Cardiac septum (tissue), 1 donor: Measurements from ENCODE around the gene ROBO1. TPM values are rescaled to one million over a fixed set of nuclear protein-coding genes. Genes with fewer than 3 reads are reported as not detected.

Source experiments
- DNase-seq: peaks from one replicate; pipeline ENCODE4 v3.0.0-alpha.2; 2020; ENCODE audit warnings: low spot score
- intact Hi-C: fragments of 100-400 bp; cut with DNase I; formaldehyde crosslinking; loops from one replicate; pipeline ENCODE4 v1.14.0; 2022
- total RNA-seq: library from RNA; stranded (reverse); fragmentation: NEBNext Ultra II Directional; extraction: Animal tissue kit (Norgen Biotek cat#: 25700); gene quantifications from one replicate; pipeline ENCODE4 v1.2.1, GENCODE V29; 2021
- donor health status: DM: no; HTN: no; CAD: no.

The ROBO1 gene
- total RNA-seq, 1 donor from 2014 or later: 6.2 TPM

- no peak for DNase-seq
- intact Hi-C loops: no loop called here
These were observed 781.8 kb downstream of the ROBO1 start for GRCh38 chr3:78985981-78986380.

DNA sequence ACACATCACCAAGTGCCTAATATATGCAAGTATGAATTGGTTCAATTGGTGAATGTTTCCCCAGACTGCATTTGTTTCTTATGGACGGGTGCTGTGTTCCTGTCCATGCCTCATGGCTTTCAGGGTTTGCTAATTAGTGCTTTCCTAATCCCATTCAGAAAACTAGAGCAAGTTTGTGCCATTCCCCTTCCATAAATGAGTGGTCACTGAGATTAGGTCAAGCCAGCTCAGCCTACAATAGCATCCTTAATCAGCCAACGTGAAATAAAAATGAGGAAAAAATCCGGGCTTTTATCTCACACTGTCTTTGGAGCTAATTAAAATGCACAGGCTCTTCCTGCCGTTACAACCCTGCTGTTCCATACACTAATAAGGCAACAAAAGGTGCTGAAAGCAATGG, 788.8 kb downstream of the ROBO1 start:
- intact Hi-C loops: no loop called here
- DNase-seq: no peak

- intact Hi-C loops: no loop called here
- DNase-seq: no peak
These were observed 789.8 kb downstream of the ROBO1 start for GRCh38 chr3:78978037-78978436.

DNA sequence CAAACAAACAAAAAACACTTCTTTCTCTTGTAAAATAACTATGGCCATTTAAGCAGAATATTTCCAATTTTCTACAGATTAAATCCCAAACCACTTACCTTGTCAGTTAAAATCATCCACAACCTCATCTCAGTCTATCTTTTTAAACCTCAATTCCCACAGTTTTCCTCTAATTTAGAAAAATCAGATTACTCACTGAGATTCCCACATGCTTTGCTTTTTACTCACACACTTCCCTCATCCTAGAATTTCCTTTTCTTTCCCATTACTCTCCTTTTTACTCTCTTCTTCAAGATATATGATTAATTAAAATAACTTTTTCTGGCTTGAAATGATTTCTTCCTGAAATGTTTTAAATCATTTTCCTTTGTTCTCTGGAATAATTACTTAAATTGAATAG, 790.7 kb downstream of the ROBO1 start:
- intact Hi-C loops: no loop called here
- no peak for DNase-seq

- no peak for DNase-seq
These were observed 791.6 kb downstream of the ROBO1 start for GRCh38 chr3:78976200-78976599.

GRCh38 chr3:78974181-78974790, 793.5 kb downstream of the ROBO1 start:
- intact Hi-C loops: no loop called here
- DNase-seq: no peak

More at GRCh38 chr3:78976200-78976599, 791.6 kb downstream of the ROBO1 start:
- intact Hi-C loops: no loop called here

- intact Hi-C loops: no loop called here
- DNase-seq: no peak
These were observed 795.0 kb downstream of the ROBO1 start for GRCh38 chr3:78972617-78973301.

GRCh38 chr3:78970656-78971055, 797.1 kb downstream of the ROBO1 start:
- intact Hi-C loops: no loop called here
- DNase-seq: no peak

- no peak for DNase-seq
- intact Hi-C loops: no loop called here
These were observed 798.3 kb downstream of the ROBO1 start for GRCh38 chr3:78969483-78969882.

- intact Hi-C loops: no loop called here
- DNase-seq: no peak
These were observed 800.7 kb downstream of the ROBO1 start for GRCh38 chr3:78967061-78967460.

DNA sequence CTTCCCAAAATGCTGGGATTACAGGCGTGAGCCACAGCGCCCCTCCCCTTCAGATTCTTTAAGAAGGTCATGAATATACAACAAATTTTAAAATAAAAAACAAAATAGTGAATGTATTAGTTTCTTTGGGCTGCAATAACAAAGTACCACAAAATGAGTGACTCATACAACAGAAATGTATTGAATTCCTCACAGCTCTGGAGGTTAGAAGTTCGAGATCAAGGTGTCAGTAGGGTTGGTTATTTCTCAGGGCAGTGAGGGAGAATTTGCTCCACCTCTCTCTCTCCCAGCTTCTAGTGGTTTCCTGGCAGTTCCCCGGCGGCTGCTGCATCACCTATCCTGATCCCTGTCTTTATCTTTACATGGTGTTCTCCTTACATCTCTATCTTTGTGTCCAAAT, 804.0 kb downstream of the ROBO1 start:
- intact Hi-C loops: no loop called here
- DNase-seq: no peak

DNA sequence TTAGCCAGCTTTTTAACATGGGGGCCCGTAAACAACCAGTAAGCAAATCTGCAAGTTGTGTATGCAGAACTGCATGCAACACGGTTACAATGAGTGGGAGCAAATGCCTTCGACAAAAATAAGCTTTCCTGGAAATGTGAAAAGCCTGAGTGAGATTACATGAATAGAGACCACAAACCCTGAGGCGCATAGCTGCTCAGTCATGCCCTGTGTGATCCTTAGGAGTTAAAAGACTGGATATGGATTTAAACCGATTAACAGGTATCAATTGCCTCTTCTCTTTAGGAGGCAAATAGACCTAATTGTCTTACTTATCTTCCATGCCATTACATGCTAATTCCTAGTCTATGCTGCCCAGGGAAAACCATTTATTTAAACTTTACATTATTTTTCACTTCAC, 810.3 kb downstream of the ROBO1 start:
- no peak for DNase-seq
- intact Hi-C loops: no loop called here

GRCh38 chr3:78951342-78951945, 816.4 kb downstream of the ROBO1 start:
- DNase-seq: no peak
- intact Hi-C loops: no loop called here

GRCh38 chr3:78941587-78941986, 826.2 kb downstream of the ROBO1 start:
- no peak for DNase-seq
- intact Hi-C loops: no loop called here

GRCh38 chr3:78940626-78941025, 827.2 kb downstream of the ROBO1 start:
- DNase-seq: no peak
- intact Hi-C loops: no loop called here

DNA sequence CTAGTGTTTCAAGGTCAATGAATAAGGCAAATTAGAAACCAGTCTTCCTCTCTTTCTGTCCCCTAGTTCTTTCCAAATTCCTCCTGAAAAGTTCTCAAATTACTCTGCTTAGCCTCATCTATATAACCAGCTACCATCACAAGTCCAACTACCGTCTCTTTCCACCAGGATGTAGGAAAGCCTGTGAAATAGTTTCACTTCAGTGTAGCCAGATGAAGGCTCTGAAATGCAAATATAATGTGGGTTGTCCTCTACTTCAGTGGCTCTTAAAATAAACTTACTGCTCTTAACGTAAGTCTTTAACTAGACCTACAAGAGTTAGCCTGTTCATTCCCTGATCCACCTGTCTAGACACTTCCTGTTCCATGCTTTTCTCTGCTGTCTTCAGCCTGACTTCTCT, 827.7 kb downstream of the ROBO1 start:
- no peak for DNase-seq
- intact Hi-C loops: no loop called here

DNA sequence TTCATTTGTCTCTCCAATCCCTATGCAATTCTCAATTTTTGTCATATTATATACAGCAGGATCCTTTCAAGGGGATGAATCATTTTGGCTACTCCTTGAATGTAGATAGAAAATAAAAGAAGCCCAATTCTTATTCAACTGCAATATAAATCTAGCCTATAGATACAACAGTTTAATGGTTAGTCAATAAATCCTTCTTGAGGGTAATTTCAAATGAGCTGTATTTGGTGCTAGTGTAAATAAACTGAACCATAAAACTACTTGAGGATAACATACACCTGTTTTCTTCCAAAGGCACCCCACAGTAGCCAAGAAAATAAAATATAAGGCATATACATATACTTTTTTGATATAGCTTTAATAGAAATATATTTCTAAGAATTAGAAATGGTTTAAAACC, 830.3 kb downstream of the ROBO1 start:
- no peak for DNase-seq
- intact Hi-C loops: no loop called here

DNA sequence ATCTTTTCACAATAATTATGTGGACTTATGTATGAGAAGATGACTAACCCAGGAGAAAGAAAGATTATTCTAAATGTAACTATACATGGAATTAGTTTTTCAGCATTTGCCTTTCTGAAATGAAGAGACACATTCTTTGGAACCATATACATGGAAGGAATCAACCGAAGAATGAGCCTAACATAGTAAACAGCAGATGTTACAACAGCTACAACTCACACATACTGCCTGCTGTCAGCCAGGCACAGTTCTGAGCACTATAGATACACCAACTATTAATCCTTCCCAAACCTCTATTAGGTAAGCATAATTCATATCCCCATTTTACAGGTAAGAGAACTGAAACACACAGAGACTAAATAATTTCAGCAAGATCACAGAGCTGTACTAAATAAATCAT, 840.0 kb downstream of the ROBO1 start:
- intact Hi-C loops: no loop called here
- no peak for DNase-seq

- no peak for DNase-seq
- intact Hi-C loops: no loop called here
These were observed 841.3 kb downstream of the ROBO1 start for GRCh38 chr3:78926523-78926922.

DNA sequence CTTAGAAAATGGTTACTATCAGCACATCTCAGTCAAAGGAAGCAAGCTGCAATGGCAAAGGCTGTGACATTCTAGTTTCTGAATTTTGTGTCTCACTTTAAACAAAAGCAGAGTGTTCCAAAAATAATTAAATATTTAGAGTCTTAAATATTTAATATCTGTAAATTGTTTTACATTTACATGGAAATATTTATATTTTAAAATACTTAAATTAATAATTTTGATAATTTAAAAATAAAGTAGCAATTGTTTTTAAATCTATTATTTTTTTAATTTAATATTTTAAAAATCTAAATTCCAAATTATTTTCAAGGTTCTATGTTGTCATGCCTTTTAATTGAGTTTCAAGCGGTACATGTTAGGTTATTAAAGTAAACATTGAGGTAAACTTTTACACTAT, 843.1 kb downstream of the ROBO1 start:
- no peak for DNase-seq
- intact Hi-C loops: no loop called here

GRCh38 chr3:78919021-78919755, 848.6 kb downstream of the ROBO1 start:
- DNase-seq: no peak
- intact Hi-C loops: no loop called here
